ENCODE data around the gene LRIG3. TPM values are rescaled to one million over a fixed set of nuclear protein-coding genes. Genes with fewer than 3 reads are reported as not detected.

Gene LRIG3
- total and polyA plus RNA-seq, 2 donors from 2014 or later = 4.4 to 40.5 TPM

- TF ChIP-seq CTCF (IDR thresholded peaks at IDR 0.05; ENCODE audit: borderline replicate concordance, extremely low read depth, insufficient read depth) = no peak
- DNase-seq (no peak), FAIRE-seq (no peak)
- Histone ChIP-seq H3K4me1 (ENCODE audit: control insufficient read depth in 2 of 3, insufficient read depth in 2 of 3, low read depth in 1 of 3, low read length in 3 of 3) (no peaks in the 10 kb centered on the region), H3K27me3 (ENCODE audit: control insufficient read depth, insufficient read depth, low read length) (no peaks in the 10 kb centered on the region), H3K4me3 (ENCODE audit: low read length in 3 of 3) (no peak overlapping the region), H3K27ac (ENCODE audit: low read depth in 2 of 2, low read length in 2 of 2) (no peak overlapping the region), H3K36me3 (ENCODE audit: control insufficient read depth in 2 of 3, insufficient read depth in 3 of 3, low read length in 3 of 3) (peaks cover 19 to 57% (median 19%) of the 10 kb centered on the region in 3 donors), H3K9me3 (ENCODE audit: control insufficient read depth in 2 of 3, insufficient read depth in 1 of 3, low read length in 3 of 3) (no peaks in the 10 kb centered on the region), H3K9ac (ENCODE audit: low read length in 3 of 3) (no peak overlapping the region)
- intact Hi-C loops (cut with DNase I) = no loop called here
Observed at GRCh38 chr12:58884916-58885315, 35.4 kb downstream of the LRIG3 start.

GRCh38 chr12:58883576-58884334 lies 36.5 kb downstream of the LRIG3 start:
- FAIRE-seq = no peak
- DNase-seq = no peak
- Histone ChIP-seq H3K27me3 (ENCODE audit: control insufficient read depth, insufficient read depth, low read length) (no peaks in the 10 kb centered on the region), H3K4me3 (ENCODE audit: low read length in 3 of 3) (no peak overlapping the region), H3K27ac (ENCODE audit: low read depth in 2 of 2, low read length in 2 of 2) (no peak overlapping the region), H3K36me3 (ENCODE audit: control insufficient read depth in 2 of 3, insufficient read depth in 3 of 3, low read length in 3 of 3) (peaks cover 18 to 54% (median 20%) of the 10 kb centered on the region in 3 donors), H3K9ac (ENCODE audit: low read length in 3 of 3) (no peak overlapping the region), H3K4me1 (ENCODE audit: control insufficient read depth in 2 of 3, insufficient read depth in 2 of 3, low read depth in 1 of 3, low read length in 3 of 3) (no peaks in the 10 kb centered on the region), H3K9me3 (ENCODE audit: control insufficient read depth in 2 of 3, insufficient read depth in 1 of 3, low read length in 3 of 3) (no peaks in the 10 kb centered on the region)
- no peak for TF ChIP-seq CTCF (IDR thresholded peaks at IDR 0.05; ENCODE audit: borderline replicate concordance, extremely low read depth, insufficient read depth)
- intact Hi-C loops (cut with DNase I) = no loop called here

GRCh38 chr12:58882826-58883225 lies 37.5 kb downstream of the LRIG3 start:
- Histone ChIP-seq H3K27ac (ENCODE audit: low read depth in 2 of 2, low read length in 2 of 2) (no peak overlapping the region), H3K4me3 (ENCODE audit: low read length in 3 of 3) (no peak overlapping the region), H3K9me3 (ENCODE audit: control insufficient read depth in 2 of 3, insufficient read depth in 1 of 3, low read length in 3 of 3) (no peaks in the 10 kb centered on the region), H3K27me3 (ENCODE audit: control insufficient read depth, insufficient read depth, low read length) (no peaks in the 10 kb centered on the region), H3K9ac (ENCODE audit: low read length in 3 of 3) (no peak overlapping the region), H3K36me3 (ENCODE audit: control insufficient read depth in 2 of 3, insufficient read depth in 3 of 3, low read length in 3 of 3) (peaks cover 19 to 57% (median 23%) of the 10 kb centered on the region in 3 donors), H3K4me1 (ENCODE audit: control insufficient read depth in 2 of 3, insufficient read depth in 2 of 3, low read depth in 1 of 3, low read length in 3 of 3) (no peaks in the 10 kb centered on the region)
- intact Hi-C loops (cut with DNase I) = no loop called here
- FAIRE-seq (no peak), DNase-seq (no peak)
- TF ChIP-seq CTCF (IDR thresholded peaks at IDR 0.05; ENCODE audit: borderline replicate concordance, extremely low read depth, insufficient read depth) = no peak
